Mucosa of rectum (tissue), 2 donors: ENCODE data around the gene ATXN2.
A peak's percentile ranks its signal among the peaks of the same experiment; 100 is the strongest.

Experiments used
- H3K27ac ChIP-seq, 2 donors: one replicate each; pipeline ENCODE4 v1.7.0; 2013; ENCODE audit warnings: inconsistent platforms in 2 of 2, low read depth in 2 of 2, low read length in 2 of 2
- H3K27me3 ChIP-seq, 2 donors: one replicate each; pipeline ENCODE4 v1.7.0; 2013; ENCODE audit warnings: low read length in 2 of 2; ENCODE audit not compliant: control insufficient read depth in 2 of 2, insufficient read depth in 2 of 2
- H3K36me3 ChIP-seq, 2 donors: one replicate each; pipeline ENCODE4 v1.7.0; 2013; ENCODE audit warnings: low read length in 2 of 2; ENCODE audit not compliant: control insufficient read depth in 2 of 2, insufficient read depth in 2 of 2
- H3K4me1 ChIP-seq, 2 donors: one replicate each; pipeline ENCODE4 v1.7.0; 2013; ENCODE audit warnings: low read length in 2 of 2, mild to moderate bottlenecking in 1 of 2; ENCODE audit not compliant: control insufficient read depth in 2 of 2, insufficient read depth in 2 of 2
- H3K4me3 ChIP-seq, 2 donors: one replicate each; pipeline ENCODE4 v1.7.0; 2013; ENCODE audit warnings: low read length in 2 of 2
- H3K9ac ChIP-seq, 2 donors: one replicate each; pipeline ENCODE4 v1.7.0; 2013; ENCODE audit warnings: low read length in 2 of 2, low read depth in 1 of 2, mild to moderate bottlenecking in 1 of 2
- H3K9me3 ChIP-seq, 2 donors: one replicate each; pipeline ENCODE4 v1.7.0; 2013; ENCODE audit warnings: low read length in 2 of 2; ENCODE audit not compliant: control insufficient read depth in 2 of 2
- donor health status: healthy.
- donor health status: Normal muscosa, but diverticular disease.

The ATXN2 gene

GRCh38 chr12:111440631-111441030 is 158.5 kb downstream of the ATXN2 start:
- H3K9ac ChIP-seq = no peak overlapping the region
- H3K27me3 ChIP-seq = no peaks in the 10 kb centered on the region
- no peak overlapping the region for H3K4me3 ChIP-seq
- peaks cover 55% of the 10 kb centered on the region in 2 donors for H3K4me1 ChIP-seq
- no peak overlapping the region for H3K27ac ChIP-seq
- H3K36me3 ChIP-seq = peaks cover 2 to 13% of the 10 kb centered on the region in 2 donors
- no peaks in the 10 kb centered on the region for H3K9me3 ChIP-seq

- peaks cover 2 to 10% of the 10 kb centered on the region in 2 donors for H3K36me3 ChIP-seq
- peak overlapping the region in 1 of 2 donors; percentile 24 for H3K9ac ChIP-seq
- no peaks in the 10 kb centered on the region for H3K27me3 ChIP-seq
- H3K27ac ChIP-seq = no peak overlapping the region
- H3K9me3 ChIP-seq = no peaks in the 10 kb centered on the region
- peaks cover 55% of the 10 kb centered on the region in 2 donors for H3K4me1 ChIP-seq
- no peak overlapping the region for H3K4me3 ChIP-seq
These were observed 159.0 kb downstream of the ATXN2 start for GRCh38 chr12:111440152-111440551.

- Histone ChIP-seq H3K27me3 (no peaks in the 10 kb centered on the region), H3K9me3 (no peaks in the 10 kb centered on the region), H3K4me3 (no peak overlapping the region), H3K27ac (no peak overlapping the region), H3K4me1 (peaks cover 55 to 56% of the 10 kb centered on the region in 2 donors), H3K9ac (peak overlapping the region in 1 of 2 donors; percentile 24), H3K36me3 (peaks cover 2 to 9% of the 10 kb centered on the region in 2 donors)
These were observed 159.4 kb downstream of the ATXN2 start for GRCh38 chr12:111439657-111440151.

GRCh38 chr12:111438481-111438880 is 160.6 kb downstream of the ATXN2 start:
- Histone ChIP-seq H3K9ac (no peak overlapping the region), H3K9me3 (no peaks in the 10 kb centered on the region), H3K4me1 (peaks cover 59 to 60% of the 10 kb centered on the region in 2 donors), H3K4me3 (no peak overlapping the region), H3K27me3 (no peaks in the 10 kb centered on the region), H3K36me3 (peaks cover 2 to 11% of the 10 kb centered on the region in 2 donors), H3K27ac (peak overlapping the region; percentile 23 to 52)

GRCh38 chr12:111437816-111438454 is 161.2 kb downstream of the ATXN2 start:
- Histone ChIP-seq H3K4me1 (peaks cover 60 to 61% of the 10 kb centered on the region in 2 donors), H3K4me3 (no peak overlapping the region), H3K9me3 (no peaks in the 10 kb centered on the region), H3K27me3 (no peaks in the 10 kb centered on the region), H3K27ac (peak overlapping the region; percentile 23 to 52), H3K9ac (no peak overlapping the region), H3K36me3 (peaks cover 2 to 11% of the 10 kb centered on the region in 2 donors)

- H3K9me3 ChIP-seq = no peaks in the 10 kb centered on the region
- H3K9ac ChIP-seq = no peak overlapping the region
- H3K4me3 ChIP-seq = no peak overlapping the region
- peaks cover 0 to 7% of the 10 kb centered on the region in 2 donors for H3K36me3 ChIP-seq
- H3K27ac ChIP-seq = no peak overlapping the region
- H3K4me1 ChIP-seq = peaks cover 58 to 59% of the 10 kb centered on the region in 2 donors
- H3K27me3 ChIP-seq = no peaks in the 10 kb centered on the region
These were observed 162.3 kb downstream of the ATXN2 start for GRCh38 chr12:111436811-111437210.

- H3K27me3 ChIP-seq = no peaks in the 10 kb centered on the region
- no peak overlapping the region for H3K4me3 ChIP-seq
- H3K9ac ChIP-seq = peak overlapping the region in 1 of 2 donors; percentile 35
- H3K9me3 ChIP-seq = no peaks in the 10 kb centered on the region
- peaks cover 60 to 62% of the 10 kb centered on the region in 2 donors for H3K4me1 ChIP-seq
- H3K36me3 ChIP-seq = peaks cover 0 to 7% of the 10 kb centered on the region in 2 donors
- H3K27ac ChIP-seq = peak overlapping the region in 1 of 2 donors; percentile 82
These were observed 162.8 kb downstream of the ATXN2 start for GRCh38 chr12:111436266-111436665.

GRCh38 chr12:111435661-111436201 is 163.4 kb downstream of the ATXN2 start:
- H3K4me3 ChIP-seq = no peak overlapping the region
- no peaks in the 10 kb centered on the region for H3K9me3 ChIP-seq
- H3K27me3 ChIP-seq = no peaks in the 10 kb centered on the region
- peak overlapping the region; percentile 81 to 82 for H3K27ac ChIP-seq
- H3K4me1 ChIP-seq = peaks cover 64 to 66% of the 10 kb centered on the region in 2 donors
- H3K36me3 ChIP-seq = peaks cover 0 to 7% of the 10 kb centered on the region in 2 donors
- peak overlapping the region in 1 of 2 donors; percentile 35 for H3K9ac ChIP-seq

GRCh38 chr12:111434680-111435338 is 164.3 kb downstream of the ATXN2 start:
- H3K27ac ChIP-seq = peak overlapping the region; percentile 81 to 82
- H3K9me3 ChIP-seq = no peaks in the 10 kb centered on the region
- peak overlapping the region; percentile 25 to 52 for H3K4me3 ChIP-seq

GRCh38 chr12:111434049-111434448 is 165.1 kb downstream of the ATXN2 start:
- peak overlapping the region; percentile 44 to 65 for H3K9ac ChIP-seq
- H3K4me3 ChIP-seq = peak overlapping the region in 1 of 2 donors; percentile 52
- no peaks in the 10 kb centered on the region for H3K9me3 ChIP-seq
- no peaks in the 10 kb centered on the region for H3K27me3 ChIP-seq
- H3K36me3 ChIP-seq = peaks cover 0 to 2% of the 10 kb centered on the region in 2 donors
- H3K27ac ChIP-seq = peak overlapping the region; percentile 81 to 82
- peaks cover 75 to 81% of the 10 kb centered on the region in 2 donors for H3K4me1 ChIP-seq

More at GRCh38 chr12:111434680-111435338, 164.3 kb downstream of the ATXN2 start:
- H3K4me1 ChIP-seq = peaks cover 73 to 74% of the 10 kb centered on the region in 2 donors
- no peaks in the 10 kb centered on the region for H3K27me3 ChIP-seq
- peaks cover 0 to 2% of the 10 kb centered on the region in 2 donors for H3K36me3 ChIP-seq
- peak overlapping the region; percentile 44 to 65 for H3K9ac ChIP-seq
